PC-9 (cell line): ENCODE data around the gene TMEM178A. TPM values are rescaled to one million over a fixed set of nuclear protein-coding genes. Genes with fewer than 3 reads are reported as not detected.

ENCODE experiments used
- Bru-seq: library from RNA; stranded (reverse); fragments of 400-500 nt; gene quantifications from one replicate; lab custom pipeline; 2021; lab: Mats Ljungman, UMichigan
- BruChase-seq, 2 experiments: library from RNA; stranded (reverse); fragments of 400-500 nt; gene quantifications; one replicate each; lab custom pipeline; 2021; lab: Mats Ljungman, UMichigan
- BruUV-seq: library from RNA; stranded (reverse); fragments of 400-500 nt; replicated peaks from 2 replicates; lab custom pipeline; 2021; lab: Mats Ljungman, UMichigan
- CTCF ChIA-PET: fragments of 300-600 bp; sonication (Branson Sonifier 250); formaldehyde crosslinking; loops from one replicate; lab custom pipeline; 2022; ENCODE audit warnings: antibody characterized with exemption; lab: Charles Lee
- POLR2A ChIA-PET: fragments of 300-600 bp; sonication (Branson Sonifier 250); formaldehyde crosslinking; loops from one replicate; lab custom pipeline; 2022; ENCODE audit warnings: antibody characterized with exemption; ENCODE audit not compliant: unreplicated experiment; lab: Charles Lee
- DNase-seq, 2 experiments: peaks; one replicate each; pipeline versions ENCODE4 v3.0.0 to v3.0.0-alpha.2; 2015 to 2022; ENCODE audit warnings: mixed read lengths in 1 of 2
- H2AFZ ChIP-seq: fragments of 200-600 bp; sonication (generic); 2 replicates; pipeline ENCODE4 v1.8.1; 2017; ENCODE audit warnings: antibody characterized with exemption
- H3F3A ChIP-seq: fragments of 200-600 bp; sonication (generic); 2 replicates; pipeline ENCODE4 v1.8.1; 2017; ENCODE audit warnings: antibody characterized with exemption, mild to moderate bottlenecking, low read depth; ENCODE audit not compliant: insufficient read depth
- H3K27ac ChIP-seq: fragments of 200-600 bp; sonication (generic); 2 replicates; pipeline ENCODE4 v1.6.1; 2016; ENCODE audit warnings: mixed run types
- H3K27me3 ChIP-seq: fragments of 200-600 bp; sonication (generic); 2 replicates; pipeline ENCODE4 v1.6.1; 2016; ENCODE audit warnings: low read depth, mixed run types; ENCODE audit not compliant: insufficient read depth
- H3K36me3 ChIP-seq: fragments of 200-600 bp; sonication (generic); 2 replicates; pipeline ENCODE4 v1.6.1; 2016; ENCODE audit warnings: low read depth, mixed run types
- H3K4me1 ChIP-seq: fragments of 200-600 bp; sonication (generic); replicated peaks from 2 replicates; pipeline ENCODE4 v1.6.1; 2016; ENCODE audit warnings: mixed run types; ENCODE audit not compliant: insufficient read depth
- H3K4me2 ChIP-seq: fragments of 200-600 bp; sonication (generic); 2 replicates; pipeline ENCODE4 v1.6.1; 2017; ENCODE audit warnings: mixed run types
- H3K4me3 ChIP-seq: fragments of 200-600 bp; sonication (generic); 2 replicates; pipeline ENCODE4 v1.6.1; 2016; ENCODE audit warnings: mixed run types
- H3K79me2 ChIP-seq: fragments of 200-600 bp; sonication (generic); 2 replicates; pipeline ENCODE4 v1.6.1; 2017; ENCODE audit warnings: low read depth, mixed run types
- H3K9me2 ChIP-seq: fragments of 200-600 bp; sonication (generic); 2 replicates; pipeline ENCODE4 v1.8.1; 2017; ENCODE audit warnings: mild to moderate bottlenecking; ENCODE audit not compliant: insufficient read depth
- H3K9me3 ChIP-seq: fragments of 200-600 bp; sonication (generic); 2 replicates; pipeline ENCODE4 v1.8.1; 2016; ENCODE audit warnings: low read depth; ENCODE audit not compliant: insufficient read depth
- H4K20me1 ChIP-seq: fragments of 200-600 bp; sonication (generic); 2 replicates; pipeline ENCODE4 v1.8.1; 2017; ENCODE audit not compliant: insufficient read depth
- EZH2 ChIP-seq: fragments of 200-600 bp; sonication (generic); IDR thresholded peaks from 2 replicates; pipeline ENCODE4 v1.8.0; 2017; ENCODE audit warnings: antibody characterized with exemption, low read depth
- intact Hi-C: fragments of 100-400 bp; cut with micrococcal nuclease; formaldehyde crosslinking; loops from one replicate; pipeline ENCODE4 v1.10.0; 2022; ENCODE audit not compliant: unreplicated experiment
- long read RNA-seq: library from polyadenylated mRNA; stranded (forward); transcript quantifications from one replicate; pipeline ENCODE4 v2.0.0, GENCODE V29; 2022
- total RNA-seq: library from RNA; stranded (reverse); gene quantifications from 2 replicates; pipeline ENCODE4 v1.2.3, GENCODE V29; 2021
- TF ChIP-seq, protein P1 (sequence below): fragments of 200-600 bp; sonication (generic); conservative IDR thresholded peaks from 2 replicates; pipeline ENCODE4 v1.6.1; 2017; ENCODE audit warnings: mixed run types, antibody characterized with exemption, mild to moderate bottlenecking, moderate library complexity

The TMEM178A gene
- total RNA-seq (2.8 and 2.9 TPM in 2 replicates), Bru-seq, nascent RNA (percentile 30 among the genes with signal in this experiment), BruChase-seq, experiment 1, labeled RNA remaining after a 2-hour chase (percentile 50 among the genes with signal in this experiment), BruChase-seq, experiment 2, labeled RNA remaining after a 6-hour chase (percentile 27 among the genes with signal in this experiment)
- long read RNA-seq, partial matches to known transcripts = 0 of 1 reads
- long read RNA-seq, other reads (novel, unspliced or antisense) = 1 of 1 reads

GRCh38 chr2:39665811-39666490, at the start of gene TMEM178A:
Gene TMEM178A (plus strand): TSS chr2:39665917. CDS start chr2:39665975, 58 bp downstream.
- no peak within 1 kb of the TSS for H3K4me3 ChIP-seq
- POLR2A ChIA-PET = no interaction called here
- CTCF ChIA-PET = no interaction called here

DNA sequence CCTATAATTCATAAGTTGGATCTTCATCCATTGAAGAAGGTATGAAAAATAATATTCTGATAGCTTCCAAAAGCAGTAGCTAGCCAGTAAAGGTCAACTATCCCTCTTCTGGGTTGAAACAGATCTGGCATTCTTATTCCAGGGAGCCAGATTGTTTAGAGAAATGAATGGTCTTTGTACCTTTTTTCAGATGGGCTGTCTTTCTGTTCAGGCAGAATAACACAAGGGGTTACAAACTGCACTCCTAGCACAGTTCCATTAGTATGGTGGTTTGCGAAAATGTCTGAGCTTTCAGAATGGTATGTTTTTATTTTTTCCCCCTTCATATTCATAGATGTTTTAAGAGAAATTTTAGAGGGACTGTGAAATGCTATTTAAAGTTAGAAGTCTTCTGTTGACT, 47.5 kb upstream of the TMEM178A start:
- Histone ChIP-seq H3F3A (no peaks in the 10 kb centered on the region), H3K4me1 (no peaks in the 10 kb centered on the region), H3K9me2 (no peaks in the 10 kb centered on the region), H3K79me2 (no peaks in the 10 kb centered on the region), H3K36me3 (no peaks in the 10 kb centered on the region), H3K27ac (no peak overlapping the region), H4K20me1 (no peaks in the 10 kb centered on the region), H3K4me2 (no peak overlapping the region), H3K9me3 (no peaks in the 10 kb centered on the region), H2AFZ (no peak overlapping the region), H3K27me3 (no peaks in the 10 kb centered on the region), H3K4me3 (no peak overlapping the region)
- ChIA-PET CTCF (no interaction called here), POLR2A (no interaction called here)
- TF ChIP-seq, protein P1, sequence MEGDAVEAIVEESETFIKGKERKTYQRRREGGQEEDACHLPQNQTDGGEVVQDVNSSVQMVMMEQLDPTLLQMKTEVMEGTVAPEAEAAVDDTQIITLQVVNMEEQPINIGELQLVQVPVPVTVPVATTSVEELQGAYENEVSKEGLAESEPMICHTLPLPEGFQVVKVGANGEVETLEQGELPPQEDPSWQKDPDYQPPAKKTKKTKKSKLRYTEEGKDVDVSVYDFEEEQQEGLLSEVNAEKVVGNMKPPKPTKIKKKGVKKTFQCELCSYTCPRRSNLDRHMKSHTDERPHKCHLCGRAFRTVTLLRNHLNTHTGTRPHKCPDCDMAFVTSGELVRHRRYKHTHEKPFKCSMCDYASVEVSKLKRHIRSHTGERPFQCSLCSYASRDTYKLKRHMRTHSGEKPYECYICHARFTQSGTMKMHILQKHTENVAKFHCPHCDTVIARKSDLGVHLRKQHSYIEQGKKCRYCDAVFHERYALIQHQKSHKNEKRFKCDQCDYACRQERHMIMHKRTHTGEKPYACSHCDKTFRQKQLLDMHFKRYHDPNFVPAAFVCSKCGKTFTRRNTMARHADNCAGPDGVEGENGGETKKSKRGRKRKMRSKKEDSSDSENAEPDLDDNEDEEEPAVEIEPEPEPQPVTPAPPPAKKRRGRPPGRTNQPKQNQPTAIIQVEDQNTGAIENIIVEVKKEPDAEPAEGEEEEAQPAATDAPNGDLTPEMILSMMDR = no peak
- no peak for TF ChIP-seq EZH2
- BruUV-seq = no TSS peak
- DNase-seq = no peak
- intact Hi-C loops = no loop called here

More at GRCh38 chr2:39665811-39666490, at the start of gene TMEM178A:
- no peaks in the 10 kb centered on the region for H3K79me2 ChIP-seq
- 0 out of 2 replicates have a peak, but pooled peaks cover 4% of the 10 kb centered on the region for H3K27me3 ChIP-seq
- intact Hi-C loops = no loop called here
- no peak within 1 kb of the TSS for H3K4me2 ChIP-seq
- H3K4me1 ChIP-seq = no peaks in the 10 kb centered on the region
- no peaks in the 10 kb centered on the region for H3F3A ChIP-seq
- no peaks in the 10 kb centered on the region for H3K36me3 ChIP-seq
- no peaks in the 10 kb centered on the region for H3K9me2 ChIP-seq
- H4K20me1 ChIP-seq = no peaks in the 10 kb centered on the region
- H2AFZ ChIP-seq = no peak within 1 kb of the TSS
- H3K27ac ChIP-seq = no peak within 1 kb of the TSS
- no peak for DNase-seq
- no TSS peak for BruUV-seq
- TF ChIP-seq EZH2 = no peak
- TF ChIP-seq, protein P1 = no peak
- H3K9me3 ChIP-seq = no peaks in the 10 kb centered on the region

DNA sequence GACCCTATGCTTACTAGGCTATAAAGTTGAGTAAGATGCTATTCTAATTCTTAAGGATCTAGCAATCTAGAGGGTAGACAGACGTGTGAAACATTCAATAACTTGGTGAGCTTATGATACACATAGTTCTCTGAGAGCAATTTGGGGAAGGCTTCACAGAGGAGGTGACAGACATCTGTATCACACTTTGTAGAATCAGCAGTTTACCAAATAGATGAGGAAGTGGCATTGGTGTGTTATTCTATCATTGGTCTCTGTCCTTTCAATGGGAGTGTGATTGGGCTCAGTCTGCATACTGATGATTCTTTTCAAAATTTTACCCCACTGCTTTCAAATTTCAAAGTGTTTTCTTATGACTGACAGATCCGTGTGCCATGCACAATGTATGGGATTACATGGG, 47.0 kb upstream of the TMEM178A start:
- no peak for DNase-seq
- Histone ChIP-seq H3F3A (no peaks in the 10 kb centered on the region), H4K20me1 (no peaks in the 10 kb centered on the region), H3K9me3 (no peaks in the 10 kb centered on the region), H3K36me3 (no peaks in the 10 kb centered on the region), H3K79me2 (no peaks in the 10 kb centered on the region), H3K9me2 (no peaks in the 10 kb centered on the region), H3K27ac (no peak overlapping the region), H3K27me3 (no peaks in the 10 kb centered on the region), H3K4me3 (no peak overlapping the region), H2AFZ (no peak overlapping the region), H3K4me2 (no peak overlapping the region), H3K4me1 (no peaks in the 10 kb centered on the region)
- no TSS peak for BruUV-seq
- CTCF ChIA-PET = interaction anchor here (0.6 kb wide), 1 partner anchor 560 kb away, joined by 6 read pairs; no protein-coding TSS in a partner anchor
- POLR2A ChIA-PET = no interaction called here
- intact Hi-C loops = no loop called here
- TF ChIP-seq, protein P1 = no peak
- no peak for TF ChIP-seq EZH2
